Thyroid gland (tissue), 4 donors: ENCODE data around the gene DCANP1. TPM values are rescaled to one million over a fixed set of nuclear protein-coding genes. Genes with fewer than 3 reads are reported as not detected.

Source experiments
- DNase-seq, 2 donors: peaks; one replicate each; pipeline ENCODE4 v3.0.0-alpha.2; 2019
- H3K27ac ChIP-seq, 3 donors: fragments of 200-600 bp; sonication (generic); 1 replicate in 2 of 3; 2 replicates in 1 of 3; pipeline ENCODE4 v1.5.1; 2016 to 2019; ENCODE audit warnings: mild to moderate bottlenecking in 1 of 3, moderate library complexity in 1 of 3
- H3K27me3 ChIP-seq: fragments of 200-600 bp; sonication (generic); one replicate; pipeline ENCODE4 v1.5.1; 2019
- H3K36me3 ChIP-seq, 2 donors: fragments of 200-600 bp; sonication (generic); one replicate each; pipeline ENCODE4 v1.5.1; 2016 to 2019
- H3K4me1 ChIP-seq, 2 donors: fragments of 200-600 bp; sonication (generic); one replicate each; pipeline ENCODE4 v1.5.1; 2017 to 2019
- H3K4me3 ChIP-seq, 3 donors: fragments of 200-600 bp; sonication (generic); replicated peaks in 1 of 3; 1 replicate in 2 of 3; 2 replicates in 1 of 3; pipeline ENCODE4 v1.5.1; 2016; ENCODE audit warnings: mild to moderate bottlenecking in 1 of 3
- H3K9me3 ChIP-seq: fragments of 200-600 bp; sonication (generic); one replicate; pipeline ENCODE4 v1.5.1; 2017
- CTCF ChIP-seq, 6 experiments: fragments of 200-600 bp in 3 of 6; fragments of 450-650 bp in 3 of 6; sonication (generic) in 3 of 6; IDR thresholded peaks; one replicate each; pipeline ENCODE4 v1.5.1; 2016 to 2019; ENCODE audit warnings: antibody characterized with exemption in 6 of 6, mild to moderate bottlenecking in 2 of 6, inconsistent platforms in 1 of 6, moderate library complexity in 1 of 6
- POLR2A ChIP-seq, 2 donors: fragments of 450-650 bp; IDR thresholded peaks; one replicate each; pipeline ENCODE4 v1.6.1; 2017; ENCODE audit warnings: antibody characterized with exemption in 2 of 2, mild to moderate bottlenecking in 2 of 2, moderate library complexity in 1 of 2
- WGBS, 2 donors: methylation state at CpG; one replicate each; pipeline ENCODE4 v1.1.5; 2017; 5-methylcytosine and 5-hydroxymethylcytosine counted together
- intact Hi-C: fragments of 100-400 bp; cut with DNase I; formaldehyde crosslinking; loops from one replicate; pipeline ENCODE4 v1.15.1; 2023
- total RNA-seq, 4 donors: library from RNA; depleted of rRNA; stranded (reverse); fragments of >200 nt; gene quantifications; one replicate each; pipeline ENCODE4 v1.2.3, GENCODE V29; 2016

DCANP1 gene
- total RNA-seq, 4 donors from 2014 or later, result not detected

- Histone ChIP-seq H3K9me3 (no peaks in the 10 kb centered on the region), H3K4me3 (no peak overlapping the region), H3K27ac (no peak overlapping the region), H3K27me3 (peaks cover 43% of the 10 kb centered on the region), H3K4me1 (no peaks in the 10 kb centered on the region), H3K36me3 (no peaks in the 10 kb centered on the region)
- TF ChIP-seq POLR2A (IDR thresholded peaks at IDR 0.05) (no peak), CTCF (IDR thresholded peaks at IDR 0.05) (no peak)
- intact Hi-C loops, result no loop called here
- no peak for DNase-seq
- 68 to 78% methylated on average over 12 of the region's 12 CpGs for WGBS, 2 donors
Measured at GRCh38 chr5:135473956-135474670, 27.0 kb upstream of the DCANP1 start.

- Histone ChIP-seq H3K4me3 (no peak overlapping the region), H3K9me3 (no peaks in the 10 kb centered on the region), H3K36me3 (no peaks in the 10 kb centered on the region), H3K27ac (no peak overlapping the region), H3K4me1 (no peaks in the 10 kb centered on the region), H3K27me3 (peaks cover 35% of the 10 kb centered on the region)
- TF ChIP-seq POLR2A (IDR thresholded peaks at IDR 0.05) (no peak), CTCF (IDR thresholded peaks at IDR 0.05) (no peak)
- no peak for DNase-seq
- WGBS, 2 donors, result 75 to 78% methylated on average over 5 of the region's 5 CpGs
- intact Hi-C loops, result no loop called here
Measured at GRCh38 chr5:135472141-135472540, 25.0 kb upstream of the DCANP1 start.

GRCh38 chr5:135471726-135472125, 24.6 kb upstream of the DCANP1 start:
- Histone ChIP-seq H3K36me3 (no peaks in the 10 kb centered on the region), H3K4me3 (no peak overlapping the region), H3K4me1 (peaks cover 0 to under 1% of the 10 kb centered on the region in 2 donors), H3K27ac (no peak overlapping the region), H3K27me3 (peaks cover 35% of the 10 kb centered on the region), H3K9me3 (no peaks in the 10 kb centered on the region)
- no peak for DNase-seq
- intact Hi-C loops, result no loop called here
- TF ChIP-seq POLR2A (IDR thresholded peaks at IDR 0.05), result no peak
- TF ChIP-seq CTCF (IDR thresholded peaks at IDR 0.05), result no peak
- WGBS, 2 donors, result 73 to 82% methylated on average over 4 of the region's 4 CpGs

GRCh38 chr5:135469911-135470310, 22.8 kb upstream of the DCANP1 start:
- 83 to 85% methylated on average over 5 of the region's 5 CpGs for WGBS, 2 donors

More at GRCh38 chr5:135469911-135470310, 22.8 kb upstream of the DCANP1 start:
- no peak overlapping the region for H3K27ac ChIP-seq
- peaks cover 3 to 7% of the 10 kb centered on the region in 2 donors for H3K4me1 ChIP-seq
- H3K4me3 ChIP-seq, result no peak overlapping the region
- intact Hi-C loops, result loop anchor here (10.0 kb wide), 1 partner anchor 355 kb away; no protein-coding TSS in a partner anchor
- TF ChIP-seq POLR2A (IDR thresholded peaks at IDR 0.05), result no peak
- TF ChIP-seq CTCF (IDR thresholded peaks at IDR 0.05), result no peak
- H3K27me3 ChIP-seq, result peaks cover 29% of the 10 kb centered on the region
- no peak for DNase-seq
- no peaks in the 10 kb centered on the region for H3K9me3 ChIP-seq
- no peaks in the 10 kb centered on the region for H3K36me3 ChIP-seq
